22Rv1 (cell line): Measurements from ENCODE around the gene ECE1.
"Not testable (repeated sequence)": the region's sequence is repeated elsewhere in the genome, so short reads cannot be mapped to it uniquely, and the experiment has no call there.

Experiments
- H3K27ac ChIP-seq: fragments of 450-650 bp; 2 replicates; pipeline ENCODE4 v1.5.1; 2017
- ZFX ChIP-seq: fragments of 450-650 bp; IDR thresholded peaks from 2 replicates; pipeline ENCODE4 v1.6.1; 2017; ENCODE audit warnings: antibody characterized with exemption, borderline replicate concordance
- TF ChIP-seq, protein P1 (sequence below): fragments of 450-650 bp; IDR thresholded peaks from 2 replicates; pipeline ENCODE4 v1.5.1; 2017; ENCODE audit warnings: mild to moderate bottlenecking

ECE1 gene

DNA sequence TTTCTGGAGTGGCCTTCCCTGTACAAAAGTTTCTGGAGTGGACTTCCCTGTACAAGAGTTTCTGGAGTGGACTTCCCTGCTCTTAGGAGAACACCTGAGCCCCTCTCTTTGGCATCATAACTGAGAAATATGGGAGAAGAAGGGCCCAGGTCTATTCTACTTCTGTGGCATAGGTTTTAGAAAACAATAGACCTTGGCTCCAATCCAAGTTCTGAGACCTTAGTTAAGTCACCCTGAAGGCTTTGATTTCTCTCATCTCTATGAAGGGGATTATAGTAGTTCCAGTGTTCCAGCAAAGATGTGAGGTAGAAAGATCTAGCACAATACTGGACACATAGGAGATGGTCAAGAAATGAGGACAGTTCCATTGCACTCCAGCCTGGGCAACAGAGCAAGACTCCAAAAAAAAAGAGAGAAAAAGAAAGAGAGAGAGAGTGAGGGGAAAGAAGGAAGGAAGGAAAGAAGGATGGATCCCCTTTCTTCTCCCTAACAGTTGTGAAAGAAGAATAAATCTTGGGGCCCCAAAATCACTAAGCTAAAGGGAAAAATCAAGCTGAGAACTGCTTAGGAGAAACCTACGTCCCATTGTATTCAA is 100.3 kb downstream of the ECE1 start:
- no peak overlapping the region for H3K27ac ChIP-seq
- TF ChIP-seq ZFX: no peak
- TF ChIP-seq, protein P1, sequence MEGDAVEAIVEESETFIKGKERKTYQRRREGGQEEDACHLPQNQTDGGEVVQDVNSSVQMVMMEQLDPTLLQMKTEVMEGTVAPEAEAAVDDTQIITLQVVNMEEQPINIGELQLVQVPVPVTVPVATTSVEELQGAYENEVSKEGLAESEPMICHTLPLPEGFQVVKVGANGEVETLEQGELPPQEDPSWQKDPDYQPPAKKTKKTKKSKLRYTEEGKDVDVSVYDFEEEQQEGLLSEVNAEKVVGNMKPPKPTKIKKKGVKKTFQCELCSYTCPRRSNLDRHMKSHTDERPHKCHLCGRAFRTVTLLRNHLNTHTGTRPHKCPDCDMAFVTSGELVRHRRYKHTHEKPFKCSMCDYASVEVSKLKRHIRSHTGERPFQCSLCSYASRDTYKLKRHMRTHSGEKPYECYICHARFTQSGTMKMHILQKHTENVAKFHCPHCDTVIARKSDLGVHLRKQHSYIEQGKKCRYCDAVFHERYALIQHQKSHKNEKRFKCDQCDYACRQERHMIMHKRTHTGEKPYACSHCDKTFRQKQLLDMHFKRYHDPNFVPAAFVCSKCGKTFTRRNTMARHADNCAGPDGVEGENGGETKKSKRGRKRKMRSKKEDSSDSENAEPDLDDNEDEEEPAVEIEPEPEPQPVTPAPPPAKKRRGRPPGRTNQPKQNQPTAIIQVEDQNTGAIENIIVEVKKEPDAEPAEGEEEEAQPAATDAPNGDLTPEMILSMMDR: no peak

DNA sequence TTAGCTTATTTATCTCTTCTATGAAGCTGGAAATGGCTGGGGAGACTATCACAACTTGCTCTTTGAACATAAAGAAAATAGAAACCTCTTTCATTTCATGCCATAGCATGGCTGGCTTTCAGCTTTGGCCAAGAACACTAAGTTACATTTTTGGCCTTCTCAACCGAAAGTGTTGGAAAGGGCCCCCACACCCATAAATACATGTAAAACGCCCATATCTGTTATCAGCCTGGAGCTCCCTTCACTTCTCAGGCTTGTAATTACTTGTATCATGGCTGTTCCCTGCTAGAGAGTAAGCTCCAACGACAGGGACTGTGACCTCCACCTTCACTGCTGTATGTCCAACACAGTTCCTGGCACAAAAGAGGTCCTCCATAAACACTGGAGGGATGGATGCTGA is 100.8 kb downstream of the ECE1 start:
- TF ChIP-seq ZFX: no peak
- TF ChIP-seq, protein P1: no peak
- no peak overlapping the region for H3K27ac ChIP-seq

DNA sequence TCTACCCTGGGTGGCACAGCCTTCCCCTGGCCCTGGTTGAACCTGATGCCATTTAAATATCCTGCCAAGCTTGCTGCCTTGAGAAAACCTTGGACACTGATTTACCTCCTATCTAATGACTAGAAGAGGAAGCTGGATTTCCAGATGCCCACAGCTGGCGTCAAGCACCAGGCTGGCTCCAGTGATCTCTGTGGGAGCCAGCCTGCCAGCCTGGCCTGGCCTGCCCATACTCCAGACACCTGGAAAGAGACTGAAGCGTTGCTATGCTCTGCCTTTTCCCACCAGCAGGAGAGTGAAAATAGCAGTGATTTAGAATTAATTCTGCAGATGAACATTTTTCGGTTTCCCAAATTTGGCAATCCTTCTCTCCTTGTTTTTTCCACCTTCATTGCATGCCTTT is 102.0 kb downstream of the ECE1 start:
- TF ChIP-seq ZFX: no peak
- TF ChIP-seq, protein P1: no peak
- no peak overlapping the region for H3K27ac ChIP-seq

DNA sequence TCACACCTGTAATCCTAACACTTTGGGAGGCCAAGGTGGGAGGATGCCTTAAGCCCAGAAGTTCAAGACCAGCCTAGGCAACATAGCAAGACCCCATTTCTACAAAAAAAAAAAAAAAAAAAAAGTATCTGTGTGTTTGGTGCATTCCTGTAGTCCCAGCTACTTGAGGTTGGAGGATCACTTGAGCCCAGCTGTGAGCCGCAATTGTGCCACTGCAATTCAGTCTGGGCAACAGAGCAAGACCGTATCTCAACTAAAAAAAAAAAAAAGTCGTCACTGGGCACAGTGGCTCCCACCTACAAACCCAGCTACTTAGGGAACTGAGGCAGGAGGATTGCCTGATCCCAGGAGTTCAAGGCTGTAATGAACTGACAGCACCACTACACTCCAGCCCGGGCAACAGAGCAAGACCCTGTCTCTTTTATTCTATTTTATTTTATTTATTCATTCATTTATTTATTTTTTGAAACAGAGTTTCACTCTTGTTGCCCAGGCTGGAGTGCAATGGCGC is 105.0 kb downstream of the ECE1 start:
- no peak for TF ChIP-seq ZFX
- TF ChIP-seq, protein P1: no peak
- no peak overlapping the region for H3K27ac ChIP-seq

GRCh38 chr1:21184276-21184675 is 106.0 kb downstream of the ECE1 start:
- TF ChIP-seq ZFX: no peak
- TF ChIP-seq, protein P1: no peak
- no peak overlapping the region for H3K27ac ChIP-seq

- TF ChIP-seq ZFX: no peak
- TF ChIP-seq, protein P1: no peak
- no peak overlapping the region for H3K27ac ChIP-seq
Measured at GRCh38 chr1:21182181-21182731, 108.0 kb downstream of the ECE1 start.

GRCh38 chr1:21178271-21178670 is 112.0 kb downstream of the ECE1 start:
- not testable (repeated sequence) for H3K27ac ChIP-seq
